Tibial nerve (tissue), 4 donors: ENCODE measurements around the gene CLECL1. TPM values are rescaled to one million over a fixed set of nuclear protein-coding genes. Genes with fewer than 3 reads are reported as not detected.
"Not testable (repeated sequence)": the region's sequence is repeated elsewhere in the genome, so short reads cannot be mapped to it uniquely, and the experiment has no call there.

Source experiments
- DNase-seq, 2 donors: peaks; one replicate each; pipeline ENCODE4 v3.0.0-alpha.2; 2019; ENCODE audit warnings: low spot score in 2 of 2
- H3K27ac ChIP-seq, 4 donors: fragments of 200-600 bp; sonication (generic) in 3 of 4; one replicate each; pipeline ENCODE4 v1.5.1; 2017 to 2019; ENCODE audit warnings: mild to moderate bottlenecking in 1 of 4
- H3K27me3 ChIP-seq, 2 donors: fragments of 200-600 bp; sonication (generic) in 1 of 2; one replicate each; pipeline versions ENCODE4 v1.5.1 to v1.6.0; 2017 to 2019
- H3K36me3 ChIP-seq, 3 donors: fragments of 200-600 bp; sonication (generic); one replicate each; pipeline ENCODE4 v1.5.1; 2018 to 2019
- H3K4me1 ChIP-seq, 4 donors: fragments of 200-600 bp; sonication (generic) in 3 of 4; one replicate each; pipeline ENCODE4 v1.5.1; 2017 to 2019
- H3K4me3 ChIP-seq, 4 donors: fragments of 200-600 bp; sonication (generic) in 3 of 4; one replicate each; pipeline ENCODE4 v1.5.1; 2017 to 2019; ENCODE audit warnings: mild to moderate bottlenecking in 1 of 4, moderate library complexity in 1 of 4
- H3K9me3 ChIP-seq, 4 donors: fragments of 200-600 bp; sonication (generic) in 3 of 4; one replicate each; pipeline ENCODE4 v1.5.1; 2017 to 2019
- CTCF ChIP-seq, 5 experiments: fragments of 200-600 bp in 3 of 5; fragments of 450-650 bp in 2 of 5; sonication (generic) in 3 of 5; IDR thresholded peaks; one replicate each; pipeline ENCODE4 v1.5.1; 2016 to 2019; ENCODE audit warnings: antibody characterized with exemption in 5 of 5, mild to moderate bottlenecking in 3 of 5, moderate library complexity in 2 of 5
- EP300 ChIP-seq, 2 donors: sonication (generic); formaldehyde crosslinking; IDR thresholded peaks; one replicate each; pipeline ENCODE4 v1.6.1; 2017; ENCODE audit warnings: antibody characterized with exemption in 2 of 2, mild to moderate bottlenecking in 1 of 2
- POLR2A ChIP-seq, 2 donors: fragments of 450-650 bp; IDR thresholded peaks; one replicate each; pipeline ENCODE4 v1.6.1; 2017; ENCODE audit warnings: antibody characterized with exemption in 2 of 2, mild to moderate bottlenecking in 2 of 2, moderate library complexity in 2 of 2
- WGBS, 2 donors: methylation state at CpG; one replicate each; pipeline ENCODE4 v1.1.5; 2018; 5-methylcytosine and 5-hydroxymethylcytosine counted together
- total RNA-seq, 4 donors: library from RNA; depleted of rRNA; stranded (reverse); fragments of >200 nt; gene quantifications; one replicate each; pipeline ENCODE4 v1.1.0, GENCODE V29; 2016

The CLECL1 gene
- total RNA-seq, 4 donors from 2014 or later = not detected

- peak overlapping the region in 2 of 4 donors; percentile 20 to 46 for H3K27ac ChIP-seq
- no peak overlapping the region for H3K4me3 ChIP-seq
- TF ChIP-seq CTCF (IDR thresholded peaks at IDR 0.05) (no peak), EP300 (IDR thresholded peaks at IDR 0.05) (no peak), POLR2A (IDR thresholded peaks at IDR 0.05) (no peak)
- 38 to 41% methylated on average over 5 of the region's 5 CpGs for WGBS, 2 donors
- DNase-seq = no peak
- H3K4me1 ChIP-seq = peaks cover 0 to 15% (median 7%) of the 10 kb centered on the region in 4 donors
- no peaks in the 10 kb centered on the region for H3K36me3 ChIP-seq
- H3K9me3 ChIP-seq = no peaks in the 10 kb centered on the region
- H3K27me3 ChIP-seq = no peaks in the 10 kb centered on the region
Measured at GRCh38 chr12:9721394-9722092, 11.4 kb downstream of the CLECL1 start.

- no peaks in the 10 kb centered on the region for H3K36me3 ChIP-seq
- 70 to 83% methylated on average over 1 of the region's 1 CpG for WGBS, 2 donors
- no peak for TF ChIP-seq POLR2A (IDR thresholded peaks at IDR 0.05)
- no peak for TF ChIP-seq CTCF (IDR thresholded peaks at IDR 0.05)
- TF ChIP-seq EP300 (IDR thresholded peaks at IDR 0.05) = no peak
- H3K27ac ChIP-seq = peak overlapping the region in 1 of 4 donors; percentile 1
- no peaks in the 10 kb centered on the region for H3K27me3 ChIP-seq
- peaks cover 0 to 15% (median 7%) of the 10 kb centered on the region in 4 donors for H3K4me1 ChIP-seq
- DNase-seq = no peak
- H3K9me3 ChIP-seq = no peaks in the 10 kb centered on the region
- no peak overlapping the region for H3K4me3 ChIP-seq
Measured at GRCh38 chr12:9719790-9720189, 13.1 kb downstream of the CLECL1 start.

- no peaks in the 10 kb centered on the region for H3K27me3 ChIP-seq
- H3K4me3 ChIP-seq = no peak overlapping the region
- H3K4me1 ChIP-seq = peaks cover 0 to 15% (median 7%) of the 10 kb centered on the region in 4 donors
- WGBS, 2 donors = 92 to 94% methylated on average over 7 of the region's 7 CpGs
- DNase-seq = no peak
- TF ChIP-seq EP300 (IDR thresholded peaks at IDR 0.05) = no peak
- TF ChIP-seq CTCF (IDR thresholded peaks at IDR 0.05) = no peak
- H3K27ac ChIP-seq = no peak overlapping the region
- H3K9me3 ChIP-seq = no peaks in the 10 kb centered on the region
- no peaks in the 10 kb centered on the region for H3K36me3 ChIP-seq
Measured at GRCh38 chr12:9718968-9719367, 13.9 kb downstream of the CLECL1 start.

- H3K27ac ChIP-seq = no peak overlapping the region
- H3K9me3 ChIP-seq = no peaks in the 10 kb centered on the region
- H3K36me3 ChIP-seq = no peaks in the 10 kb centered on the region
- WGBS, 2 donors = 86 to 95% methylated on average over 15 of the region's 15 CpGs
- TF ChIP-seq POLR2A (IDR thresholded peaks at IDR 0.05) (no peak), EP300 (IDR thresholded peaks at IDR 0.05) (no peak), CTCF (IDR thresholded peaks at IDR 0.05) (no peak)
- no peak overlapping the region for H3K4me3 ChIP-seq
- H3K4me1 ChIP-seq = peaks cover 0 to 13% (median 4%) of the 10 kb centered on the region in 4 donors
- no peaks in the 10 kb centered on the region for H3K27me3 ChIP-seq
- no peak for DNase-seq
Measured at GRCh38 chr12:9717070-9717925, 15.6 kb downstream of the CLECL1 start.

GRCh38 chr12:9713032-9713558, 19.8 kb downstream of the CLECL1 start:
- H3K27ac ChIP-seq, H3K4me3 ChIP-seq, H3K9me3 ChIP-seq, H3K36me3 ChIP-seq, H3K4me1 ChIP-seq, H3K27me3 ChIP-seq, DNase-seq: not testable (repeated sequence)
- WGBS, 2 donors = 74 to 80% methylated on average over 6 of the region's 6 CpGs
